GM23338 (cell line): Measurements from ENCODE around the gene CHRNA4. TPM values are rescaled to one million over a fixed set of nuclear protein-coding genes. Genes with fewer than 3 reads are reported as not detected.

Source experiments
- ATAC-seq: fragments of 200-7000 bp; cut with Tn5 transposase; 3 replicates; pipeline ENCODE4 v1.9.1; 2020
- DNase-seq: peaks from one replicate; pipeline ENCODE4 v3.0.0-alpha.2; 2015; ENCODE audit warnings: low spot score
- H2AFZ ChIP-seq: fragments of 200-600 bp; sonication (generic); 2 replicates; pipeline ENCODE4 v1.8.0; 2016; ENCODE audit warnings: antibody characterized with exemption, mild to moderate bottlenecking, moderate library complexity
- H3F3A ChIP-seq: fragments of 200-600 bp; sonication (generic); replicated peaks from 2 replicates; pipeline ENCODE4 v1.8.0; 2017; ENCODE audit warnings: antibody characterized with exemption, mixed run types, low read depth
- H3K27ac ChIP-seq: fragments of 200-600 bp; sonication (generic); 2 replicates; pipeline ENCODE4 v1.6.1; 2016; ENCODE audit warnings: low read depth
- H3K27me3 ChIP-seq: fragments of 200-600 bp; sonication (generic); 2 replicates; pipeline ENCODE4 v1.8.0; 2016; ENCODE audit warnings: mild to moderate bottlenecking, mixed run types, moderate library complexity; ENCODE audit not compliant: insufficient read depth
- H3K36me3 ChIP-seq: fragments of 200-600 bp; sonication (generic); 2 replicates; pipeline ENCODE4 v1.8.0; 2016; ENCODE audit warnings: mild to moderate bottlenecking; ENCODE audit not compliant: insufficient read depth
- H3K4me1 ChIP-seq: fragments of 200-600 bp; sonication (generic); 2 replicates; pipeline ENCODE4 v1.8.0; 2016; ENCODE audit warnings: mild to moderate bottlenecking, moderate library complexity; ENCODE audit not compliant: insufficient read depth
- H3K4me2 ChIP-seq: fragments of 200-600 bp; sonication (generic); 2 replicates; pipeline ENCODE4 v1.7.1; 2017; ENCODE audit warnings: mixed run types
- H3K4me3 ChIP-seq: fragments of 200-600 bp; sonication (generic); 2 replicates; pipeline ENCODE4 v1.6.1; 2016; ENCODE audit warnings: mixed run types
- H3K79me2 ChIP-seq: fragments of 200-600 bp; sonication (generic); replicated peaks from 2 replicates; pipeline ENCODE4 v1.8.0; 2017; ENCODE audit warnings: mild to moderate bottlenecking; ENCODE audit not compliant: insufficient read depth
- H3K9me2 ChIP-seq: fragments of 200-600 bp; sonication (generic); 2 replicates; pipeline ENCODE4 v1.8.0; 2017; ENCODE audit not compliant: insufficient read depth
- H4K20me1 ChIP-seq: fragments of 200-600 bp; sonication (generic); replicated peaks from 2 replicates; pipeline ENCODE4 v1.8.0; 2017; ENCODE audit warnings: mild to moderate bottlenecking; ENCODE audit not compliant: insufficient read depth
- H3K27ac Mint-ChIP-seq: 2 replicates; pipeline ENCODE4 v1.8.0; 2020; ENCODE audit warnings: inconsistent platforms, mild to moderate bottlenecking, moderate library complexity, mixed read lengths
- H3K27me3 Mint-ChIP-seq: 3 replicates; pipeline ENCODE4 v1.8.0; 2022; ENCODE audit warnings: low read depth, mild to moderate bottlenecking, moderate library complexity, mixed read lengths, inconsistent platforms; ENCODE audit not compliant: insufficient read depth, poor library complexity
- H3K36me3 Mint-ChIP-seq: 3 replicates; pipeline ENCODE4 v1.8.0; 2021; ENCODE audit warnings: low read depth, mild to moderate bottlenecking, inconsistent platforms, moderate library complexity, mixed read lengths
- H3K4me1 Mint-ChIP-seq: 3 replicates; pipeline ENCODE4 v1.8.0; 2020; ENCODE audit warnings: mild to moderate bottlenecking, inconsistent platforms, mixed read lengths
- H3K4me3 Mint-ChIP-seq: 3 replicates; pipeline ENCODE4 v1.8.0; 2021; ENCODE audit warnings: moderate library complexity, mild to moderate bottlenecking, inconsistent platforms, mixed read lengths
- H3K9me3 Mint-ChIP-seq: 3 replicates; pipeline ENCODE4 v1.8.0; 2020; ENCODE audit warnings: moderate library complexity, mild to moderate bottlenecking, inconsistent platforms, mixed read lengths
- CREB1 ChIP-seq: fragments of 250-450 bp; sonication (Bioruptor Pico); IDR thresholded peaks from 2 replicates; pipeline ENCODE4 v1.5.0; 2020; ENCODE audit warnings: low read depth, mild to moderate bottlenecking, moderate library complexity
- EZH2phosphoT487 ChIP-seq: fragments of 200-600 bp; sonication (generic); IDR thresholded peaks from one replicate; pipeline ENCODE4 v1.8.1; 2018; ENCODE audit warnings: antibody characterized with exemption; ENCODE audit not compliant: unreplicated experiment
- JUNB ChIP-seq: IDR thresholded peaks from one replicate; pipeline ENCODE4 v1.6.1; 2016; ENCODE audit warnings: antibody characterized with exemption; ENCODE audit not compliant: unreplicated experiment
- POLR2AphosphoS5 ChIP-seq: IDR thresholded peaks from 2 replicates; pipeline ENCODE4 v1.6.1; 2016; ENCODE audit warnings: antibody characterized with exemption, low read depth
- ZNF114 ChIP-seq: fragments of 250-450 bp; sonication (Bioruptor Pico); IDR thresholded peaks from 2 replicates; pipeline ENCODE4 v1.5.0; 2020; ENCODE audit warnings: mild to moderate bottlenecking, moderate library complexity
- polyA plus RNA-seq: library from polyadenylated mRNA; unstranded; fragments of >200 nt; fragmentation: Nextera tagmentation; extraction: Ambion mirVana; gene quantifications from 2 replicates; pipeline ENCODE4 v1.2.1, GENCODE V29; 2016
- total RNA-seq: library from RNA; depleted of rRNA; stranded (reverse); fragments of >200 nt; shearing (Covaris generic); gene quantifications from 2 replicates; pipeline ENCODE4 v1.2.3, GENCODE V29; 2014
- TF ChIP-seq, protein P1 (sequence below): fragments of 250-450 bp; sonication (Bioruptor Pico); IDR thresholded peaks from 2 replicates; pipeline ENCODE4 v1.5.0; 2020; ENCODE audit warnings: mild to moderate bottlenecking, moderate library complexity
- TF ChIP-seq, protein P2 (sequence below), 2 experiments: fragments of 200-600 bp in 1 of 2; sonication (generic) in 1 of 2; conservative IDR thresholded peaks; 2 replicates each; pipeline versions ENCODE4 v1.5.1 to v1.6.1; 2016 to 2017; ENCODE audit warnings: antibody characterized with exemption in 2 of 2, low read depth in 2 of 2, mild to moderate bottlenecking in 2 of 2, moderate library complexity in 1 of 2

Gene CHRNA4
- total and polyA plus RNA-seq, 2 experiments from 2014 or later, result 2.7 to 3.9 TPM

DNA sequence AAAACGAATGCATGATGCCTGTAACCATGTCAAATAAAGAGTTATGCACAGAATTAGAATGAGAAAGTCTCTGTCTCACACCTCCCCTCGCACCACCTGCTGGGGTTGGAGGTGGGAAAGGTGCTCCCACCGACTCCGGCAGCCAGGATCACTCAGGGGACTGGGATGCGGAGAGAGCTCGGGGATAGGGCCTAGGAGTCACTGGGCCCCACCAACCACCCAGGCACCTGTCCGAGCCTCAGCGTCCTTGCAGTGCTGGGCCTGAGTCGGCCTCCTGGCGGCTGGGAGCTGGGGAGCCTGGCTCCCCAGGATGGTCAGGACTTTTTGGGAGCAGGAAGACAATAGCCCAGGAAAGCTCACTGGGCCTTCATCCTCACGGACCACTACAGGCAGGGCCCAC is 22.4 kb upstream of the CHRNA4 start (continued):
- TF ChIP-seq, protein P1, sequence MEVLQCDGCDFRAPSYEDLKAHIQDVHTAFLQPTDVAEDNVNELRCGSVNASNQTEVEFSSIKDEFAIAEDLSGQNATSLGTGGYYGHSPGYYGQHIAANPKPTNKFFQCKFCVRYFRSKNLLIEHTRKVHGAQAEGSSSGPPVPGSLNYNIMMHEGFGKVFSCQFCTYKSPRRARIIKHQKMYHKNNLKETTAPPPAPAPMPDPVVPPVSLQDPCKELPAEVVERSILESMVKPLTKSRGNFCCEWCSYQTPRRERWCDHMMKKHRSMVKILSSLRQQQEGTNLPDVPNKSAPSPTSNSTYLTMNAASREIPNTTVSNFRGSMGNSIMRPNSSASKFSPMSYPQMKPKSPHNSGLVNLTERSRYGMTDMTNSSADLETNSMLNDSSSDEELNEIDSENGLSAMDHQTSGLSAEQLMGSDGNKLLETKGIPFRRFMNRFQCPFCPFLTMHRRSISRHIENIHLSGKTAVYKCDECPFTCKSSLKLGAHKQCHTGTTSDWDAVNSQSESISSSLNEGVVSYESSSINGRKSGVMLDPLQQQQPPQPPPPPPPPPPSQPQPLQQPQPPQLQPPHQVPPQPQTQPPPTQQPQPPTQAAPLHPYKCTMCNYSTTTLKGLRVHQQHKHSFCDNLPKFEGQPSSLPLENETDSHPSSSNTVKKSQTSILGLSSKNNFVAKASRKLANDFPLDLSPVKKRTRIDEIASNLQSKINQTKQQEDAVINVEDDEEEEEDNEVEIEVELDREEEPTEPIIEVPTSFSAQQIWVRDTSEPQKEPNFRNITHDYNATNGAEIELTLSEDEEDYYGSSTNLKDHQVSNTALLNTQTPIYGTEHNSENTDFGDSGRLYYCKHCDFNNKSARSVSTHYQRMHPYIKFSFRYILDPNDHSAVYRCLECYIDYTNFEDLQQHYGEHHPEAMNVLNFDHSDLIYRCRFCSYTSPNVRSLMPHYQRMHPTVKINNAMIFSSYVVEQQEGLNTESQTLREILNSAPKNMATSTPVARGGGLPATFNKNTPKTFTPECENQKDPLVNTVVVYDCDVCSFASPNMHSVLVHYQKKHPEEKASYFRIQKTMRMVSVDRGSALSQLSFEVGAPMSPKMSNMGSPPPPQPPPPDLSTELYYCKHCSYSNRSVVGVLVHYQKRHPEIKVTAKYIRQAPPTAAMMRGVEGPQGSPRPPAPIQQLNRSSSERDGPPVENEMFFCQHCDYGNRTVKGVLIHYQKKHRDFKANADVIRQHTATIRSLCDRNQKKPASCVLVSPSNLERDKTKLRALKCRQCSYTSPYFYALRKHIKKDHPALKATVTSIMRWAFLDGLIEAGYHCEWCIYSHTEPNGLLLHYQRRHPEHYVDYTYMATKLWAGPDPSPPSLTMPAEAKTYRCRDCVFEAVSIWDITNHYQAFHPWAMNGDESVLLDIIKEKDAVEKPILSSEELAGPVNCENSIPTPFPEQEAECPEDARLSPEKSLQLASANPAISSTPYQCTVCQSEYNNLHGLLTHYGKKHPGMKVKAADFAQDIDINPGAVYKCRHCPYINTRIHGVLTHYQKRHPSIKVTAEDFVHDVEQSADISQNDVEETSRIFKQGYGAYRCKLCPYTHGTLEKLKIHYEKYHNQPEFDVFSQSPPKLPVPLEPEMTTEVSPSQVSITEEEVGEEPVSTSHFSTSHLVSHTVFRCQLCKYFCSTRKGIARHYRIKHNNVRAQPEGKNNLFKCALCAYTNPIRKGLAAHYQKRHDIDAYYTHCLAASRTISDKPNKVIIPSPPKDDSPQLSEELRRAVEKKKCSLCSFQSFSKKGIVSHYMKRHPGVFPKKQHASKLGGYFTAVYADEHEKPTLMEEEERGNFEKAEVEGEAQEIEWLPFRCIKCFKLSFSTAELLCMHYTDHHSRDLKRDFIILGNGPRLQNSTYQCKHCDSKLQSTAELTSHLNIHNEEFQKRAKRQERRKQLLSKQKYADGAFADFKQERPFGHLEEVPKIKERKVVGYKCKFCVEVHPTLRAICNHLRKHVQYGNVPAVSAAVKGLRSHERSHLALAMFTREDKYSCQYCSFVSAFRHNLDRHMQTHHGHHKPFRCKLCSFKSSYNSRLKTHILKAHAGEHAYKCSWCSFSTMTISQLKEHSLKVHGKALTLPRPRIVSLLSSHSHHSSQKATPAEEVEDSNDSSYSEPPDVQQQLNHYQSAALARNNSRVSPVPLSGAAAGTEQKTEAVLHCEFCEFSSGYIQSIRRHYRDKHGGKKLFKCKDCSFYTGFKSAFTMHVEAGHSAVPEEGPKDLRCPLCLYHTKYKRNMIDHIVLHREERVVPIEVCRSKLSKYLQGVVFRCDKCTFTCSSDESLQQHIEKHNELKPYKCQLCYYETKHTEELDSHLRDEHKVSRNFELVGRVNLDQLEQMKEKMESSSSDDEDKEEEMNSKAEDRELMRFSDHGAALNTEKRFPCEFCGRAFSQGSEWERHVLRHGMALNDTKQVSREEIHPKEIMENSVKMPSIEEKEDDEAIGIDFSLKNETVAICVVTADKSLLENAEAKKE, result no peak
- TF ChIP-seq EZH2phosphoT487 (no peak), CREB1 (CRISPR knock-in tag) (no peak), JUNB (no peak), ZNF114 (CRISPR knock-in tag) (no peak)

DNA sequence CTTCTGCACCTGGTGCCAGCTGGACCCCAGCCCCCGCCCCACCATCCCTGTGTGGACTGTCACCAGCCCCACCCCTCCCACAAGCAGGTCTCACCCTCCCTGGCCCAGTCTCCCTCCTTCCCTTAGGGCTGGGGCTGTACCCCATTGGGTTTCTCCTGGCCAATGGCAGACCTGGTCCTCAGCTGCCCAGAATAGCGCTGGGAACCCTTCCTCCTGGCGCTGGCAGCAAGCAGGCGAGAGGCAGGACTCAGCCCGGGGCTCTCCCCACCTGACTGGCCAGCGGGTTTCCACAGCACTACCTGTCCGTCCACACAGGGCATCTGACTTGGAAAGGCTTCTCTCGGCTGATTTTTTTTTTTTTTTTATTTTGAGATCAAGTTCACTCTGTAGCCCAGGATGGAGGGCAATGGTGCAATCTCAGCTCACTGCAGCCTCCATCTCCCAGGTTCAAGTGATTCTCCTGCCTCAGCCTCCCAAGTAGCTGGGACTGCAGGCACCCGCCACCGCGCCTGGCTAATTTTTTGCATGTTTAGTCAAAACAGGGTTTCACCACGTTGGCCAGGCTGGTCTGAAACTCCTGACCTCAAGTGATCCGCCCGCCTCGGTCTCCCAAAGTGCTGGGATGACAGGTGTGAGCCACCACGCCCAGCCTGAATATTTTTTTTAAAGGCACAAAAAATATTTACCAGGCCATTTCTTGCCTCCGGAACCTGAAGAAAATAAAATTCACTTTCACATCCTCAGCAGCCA is 21.6 kb upstream of the CHRNA4 start:
- Mint-ChIP-seq H3K9me3 (peaks cover 32% of the 10 kb centered on the region), H3K4me1 (peaks cover 18% of the 10 kb centered on the region), H3K27ac (no peak overlapping the region), H3K36me3 (peaks cover 24% of the 10 kb centered on the region), H3K27me3 (peaks cover 20% of the 10 kb centered on the region), H3K4me3 (no peak overlapping the region)
- Histone ChIP-seq H3K27ac (no peak overlapping the region), H3K4me3 (no peak overlapping the region), H3K36me3 (no peaks in the 10 kb centered on the region), H4K20me1 (no peaks in the 10 kb centered on the region), H3K27me3 (no peaks in the 10 kb centered on the region), H3K79me2 (no peaks in the 10 kb centered on the region), H3K4me2 (no peak overlapping the region), H3K9me2 (peaks cover 4% of the 10 kb centered on the region; the same call in 1 of the 2 replicates), H3F3A (peaks cover 10% of the 10 kb centered on the region), H2AFZ (no peak overlapping the region), H3K4me1 (peaks cover 8% of the 10 kb centered on the region)
- DNase-seq, result no peak
- no peak for ATAC-seq
- TF ChIP-seq, protein P2, sequence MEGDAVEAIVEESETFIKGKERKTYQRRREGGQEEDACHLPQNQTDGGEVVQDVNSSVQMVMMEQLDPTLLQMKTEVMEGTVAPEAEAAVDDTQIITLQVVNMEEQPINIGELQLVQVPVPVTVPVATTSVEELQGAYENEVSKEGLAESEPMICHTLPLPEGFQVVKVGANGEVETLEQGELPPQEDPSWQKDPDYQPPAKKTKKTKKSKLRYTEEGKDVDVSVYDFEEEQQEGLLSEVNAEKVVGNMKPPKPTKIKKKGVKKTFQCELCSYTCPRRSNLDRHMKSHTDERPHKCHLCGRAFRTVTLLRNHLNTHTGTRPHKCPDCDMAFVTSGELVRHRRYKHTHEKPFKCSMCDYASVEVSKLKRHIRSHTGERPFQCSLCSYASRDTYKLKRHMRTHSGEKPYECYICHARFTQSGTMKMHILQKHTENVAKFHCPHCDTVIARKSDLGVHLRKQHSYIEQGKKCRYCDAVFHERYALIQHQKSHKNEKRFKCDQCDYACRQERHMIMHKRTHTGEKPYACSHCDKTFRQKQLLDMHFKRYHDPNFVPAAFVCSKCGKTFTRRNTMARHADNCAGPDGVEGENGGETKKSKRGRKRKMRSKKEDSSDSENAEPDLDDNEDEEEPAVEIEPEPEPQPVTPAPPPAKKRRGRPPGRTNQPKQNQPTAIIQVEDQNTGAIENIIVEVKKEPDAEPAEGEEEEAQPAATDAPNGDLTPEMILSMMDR (conservative IDR thresholded peaks at IDR 0.05; ENCODE audit: low read depth in 2 of 2), result no peak
- no peak for TF ChIP-seq JUNB
- TF ChIP-seq ZNF114 (CRISPR knock-in tag), result no peak
- no peak for TF ChIP-seq CREB1 (CRISPR knock-in tag)
- no peak for TF ChIP-seq POLR2AphosphoS5
